SK-N-SH treated with all-trans-retinoic acid at 6 μM for 48 hours (cell line): ENCODE results near the gene HLF.

ENCODE experiments used
- CREB5 ChIP-seq: fragments of 250-450 bp; sonication (Bioruptor Pico); IDR thresholded peaks from 2 replicates; pipeline ENCODE4 v1.5.1; 2020; ENCODE audit warnings: low read depth, mild to moderate bottlenecking, moderate library complexity
- ESRRG ChIP-seq: fragments of 250-450 bp; sonication (Bioruptor Pico); IDR thresholded peaks from 2 replicates; pipeline ENCODE4 v1.6.1; 2021; ENCODE audit warnings: mild to moderate bottlenecking
- PPARA ChIP-seq: fragments of 250-450 bp; sonication (Bioruptor Pico); IDR thresholded peaks from 2 replicates; pipeline ENCODE4 v1.5.0; 2020; ENCODE audit warnings: mild to moderate bottlenecking, borderline replicate concordance
- RARB ChIP-seq: fragments of 250-450 bp; sonication (Bioruptor Pico); IDR thresholded peaks from 2 replicates; pipeline ENCODE4 v1.8.0; 2021; ENCODE audit warnings: mild to moderate bottlenecking, moderate library complexity
- TCF4 ChIP-seq: fragments of 250-450 bp; sonication (Bioruptor Pico); IDR thresholded peaks from 2 replicates; pipeline ENCODE4 v1.8.0; 2021; ENCODE audit warnings: mild to moderate bottlenecking, moderate library complexity, borderline replicate concordance
- TOX ChIP-seq: fragments of 250-450 bp; sonication (Bioruptor Pico); IDR thresholded peaks from 2 replicates; pipeline ENCODE4 v1.8.0; 2021; ENCODE audit warnings: mild to moderate bottlenecking, moderate library complexity, borderline replicate concordance
- ZC3H10 ChIP-seq: fragments of 250-450 bp; sonication (Bioruptor Pico); IDR thresholded peaks from 2 replicates; pipeline ENCODE4 v1.5.1; 2021; ENCODE audit warnings: mild to moderate bottlenecking, moderate library complexity
- ZFP3 ChIP-seq: fragments of 250-450 bp; sonication (Bioruptor Pico); IDR thresholded peaks from 2 replicates; pipeline ENCODE4 v1.5.0; 2020; ENCODE audit warnings: mild to moderate bottlenecking, moderate library complexity

- no peak for TF ChIP-seq TCF4
- no peak for TF ChIP-seq RARB (CRISPR knock-in tag)
- no peak for TF ChIP-seq PPARA (CRISPR knock-in tag)
- TF ChIP-seq ZC3H10 (CRISPR knock-in tag), result no peak
- no peak for TF ChIP-seq CREB5 (CRISPR knock-in tag)
- no peak for TF ChIP-seq TOX (CRISPR knock-in tag)
- TF ChIP-seq ESRRG (CRISPR knock-in tag), result no peak
- no peak for TF ChIP-seq ZFP3
Measured at GRCh38 chr17:55282741-55283140, 18.0 kb downstream of the HLF start.
